HG03571 (cell line): ENCODE measurements around the gene SYK.
"Not testable (repeated sequence)": the region's sequence is repeated elsewhere in the genome, so short reads cannot be mapped to it uniquely, and the experiment has no call there.

Source experiments
- ATAC-seq: cut with Tn5 transposase; IDR thresholded peaks from one replicate; pipeline ENCODE4 v1.9.1; 2021; ENCODE audit not compliant: unreplicated experiment

SYK gene

DNA sequence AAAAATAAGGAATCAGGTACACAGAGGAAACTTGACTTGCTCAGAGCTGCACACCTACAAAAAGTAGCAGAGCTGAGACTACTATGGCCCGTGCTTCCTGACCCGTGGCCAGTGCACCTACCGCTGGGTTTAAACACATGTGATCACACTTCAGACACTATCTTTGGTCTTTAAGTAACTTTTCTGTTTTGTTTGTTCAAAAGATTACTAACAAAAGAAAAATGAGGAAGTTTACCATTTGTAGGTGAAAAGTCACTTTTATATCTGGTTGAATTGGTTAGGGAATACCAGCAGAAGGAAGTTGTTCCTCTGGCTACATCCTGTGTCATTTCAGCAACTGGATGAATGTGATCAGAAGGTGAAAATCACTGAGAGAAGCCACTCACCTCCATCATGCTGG, 6.5 kb upstream of the SYK start:
- ATAC-seq, result no peak

GRCh38 chr9:90795871-90796317, 5.7 kb upstream of the SYK start:
- ATAC-seq, result no peak

- ATAC-seq, result no peak
Observed at GRCh38 chr9:90799271-90799852, 2.3 kb upstream of the SYK start.

GRCh38 chr9:90801973-90802322, 329 bp downstream of the SYK start:
- ATAC-seq, result no peak

DNA sequence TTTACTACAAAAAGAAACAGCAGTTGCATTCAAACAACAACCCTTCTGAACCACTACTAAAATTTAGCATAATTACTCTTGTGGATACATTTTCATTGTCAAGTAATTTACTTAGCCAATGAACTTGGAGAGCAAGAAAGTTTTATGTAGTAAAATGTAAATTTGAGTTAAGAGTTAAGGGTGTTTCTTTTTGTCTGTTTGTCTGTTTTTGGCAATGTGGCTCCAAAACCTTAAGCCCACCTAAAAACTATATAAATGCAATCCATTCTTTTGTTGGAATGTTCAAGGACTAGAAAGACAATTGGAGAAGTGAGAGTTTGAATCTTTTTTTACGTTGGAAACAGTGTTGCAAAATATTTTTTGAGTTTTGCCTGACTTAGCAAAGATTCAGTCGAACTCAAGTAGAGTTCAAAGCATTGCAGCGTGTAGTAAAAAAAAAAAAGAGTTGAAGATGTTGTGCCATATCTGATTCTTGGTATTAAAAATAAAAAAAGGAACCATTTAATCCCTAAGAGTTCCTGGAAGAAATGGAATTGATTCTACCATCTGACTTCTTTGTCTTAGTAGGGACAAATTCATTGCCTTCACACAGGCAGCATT, 867 bp downstream of the SYK start:
- ATAC-seq, result no peak

DNA sequence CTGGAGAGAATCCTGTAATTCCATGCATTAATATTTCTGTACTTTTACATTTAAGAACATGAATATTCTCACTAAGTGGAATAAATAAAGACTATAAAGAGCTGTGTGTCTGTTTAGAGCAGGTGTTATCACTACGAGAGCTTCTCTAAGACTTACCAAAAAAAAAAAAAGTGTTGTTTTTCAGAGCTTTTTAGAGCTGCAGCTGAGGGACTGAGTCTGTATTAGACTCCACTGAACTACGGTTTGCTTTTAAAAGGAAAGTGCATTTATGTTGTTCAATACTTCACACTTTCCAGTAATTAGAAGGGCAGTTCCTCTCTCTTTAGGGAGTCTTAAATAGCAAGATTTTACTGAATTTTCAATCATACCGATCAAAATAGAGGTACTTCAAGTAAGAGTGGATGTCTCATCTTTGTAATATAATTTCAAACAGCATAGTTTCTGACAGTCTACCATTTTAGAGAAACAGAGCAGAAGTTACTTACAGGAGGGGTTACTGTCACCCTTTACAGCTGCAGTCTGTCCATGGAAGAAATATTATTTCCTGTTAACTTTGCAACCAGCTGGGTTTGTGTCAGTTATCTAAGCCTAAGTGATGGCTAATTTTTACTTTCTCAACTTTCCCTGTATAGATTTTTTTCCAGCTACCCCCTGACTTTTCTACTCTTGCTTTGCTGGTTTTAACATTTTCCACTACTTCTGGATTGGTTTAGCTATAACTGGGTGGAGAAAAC, 2.4 kb downstream of the SYK start:
- ATAC-seq, result no peak

DNA sequence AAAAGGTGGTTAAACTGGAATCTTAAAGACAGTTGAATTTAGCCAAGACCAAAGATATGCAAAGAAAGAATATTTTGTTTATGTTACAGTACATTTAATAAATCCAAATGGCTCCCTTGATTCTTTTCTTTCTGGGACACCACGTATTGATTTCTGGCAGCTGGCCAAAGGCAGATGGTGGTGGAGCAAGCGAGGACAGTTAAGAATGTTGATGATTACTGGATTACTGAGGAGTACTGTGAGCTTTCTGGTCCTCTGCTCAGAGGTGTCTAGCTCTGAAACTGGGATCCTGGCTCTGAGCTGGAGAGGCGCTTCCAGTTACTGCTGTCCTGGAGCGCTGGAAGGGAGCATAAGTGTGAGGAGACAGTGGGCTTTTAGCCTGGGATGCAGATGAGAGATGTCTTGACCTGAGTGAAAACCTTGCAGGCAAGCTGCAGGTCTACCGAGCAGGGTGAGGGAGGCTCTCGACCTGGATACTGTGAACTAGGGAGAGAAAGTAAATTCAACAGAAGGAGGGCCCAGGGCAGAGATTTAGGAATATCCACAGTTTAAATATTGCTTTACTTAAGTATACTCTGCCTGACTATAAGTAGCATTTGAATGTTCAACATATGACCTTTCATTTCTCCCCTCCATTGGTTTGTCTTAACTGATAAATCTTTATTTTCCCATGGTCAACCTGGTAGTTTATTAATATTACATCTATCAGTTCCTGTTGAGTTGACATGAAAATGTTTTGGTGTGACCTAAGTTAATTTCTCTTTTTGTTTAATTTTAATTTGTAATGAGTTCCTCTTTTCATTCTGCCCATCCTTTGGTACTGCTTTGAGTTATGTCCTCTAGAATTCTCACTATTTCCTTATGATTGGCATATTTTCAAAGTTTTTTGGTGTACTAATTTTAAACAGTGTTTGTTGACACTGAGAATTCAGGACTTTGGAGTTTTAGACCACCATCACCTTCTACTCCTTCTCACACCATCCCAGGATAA, 3.7 kb downstream of the SYK start:
- no peak for ATAC-seq

DNA sequence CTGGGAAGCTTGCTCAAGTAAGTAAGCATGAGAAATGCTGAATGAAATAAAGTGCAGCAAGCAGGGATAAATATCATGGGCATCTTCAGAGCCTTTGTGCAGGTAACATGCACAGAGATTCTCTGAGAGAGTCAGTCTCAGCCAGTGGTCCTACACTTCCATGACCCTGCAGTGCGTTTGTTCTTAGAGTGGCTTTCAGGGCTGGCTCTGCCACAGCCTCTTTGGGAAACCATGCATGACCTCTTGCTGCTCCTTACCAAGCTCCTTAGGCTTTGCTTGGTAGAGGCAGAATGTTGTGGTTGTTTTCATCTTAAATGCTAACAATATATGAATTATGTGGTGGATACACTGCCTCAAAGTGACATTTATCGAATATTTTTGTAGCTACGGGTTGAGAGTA, 5.4 kb downstream of the SYK start:
- ATAC-seq, result no peak

GRCh38 chr9:90808398-90808797, 6.8 kb downstream of the SYK start:
- ATAC-seq, result no peak

DNA sequence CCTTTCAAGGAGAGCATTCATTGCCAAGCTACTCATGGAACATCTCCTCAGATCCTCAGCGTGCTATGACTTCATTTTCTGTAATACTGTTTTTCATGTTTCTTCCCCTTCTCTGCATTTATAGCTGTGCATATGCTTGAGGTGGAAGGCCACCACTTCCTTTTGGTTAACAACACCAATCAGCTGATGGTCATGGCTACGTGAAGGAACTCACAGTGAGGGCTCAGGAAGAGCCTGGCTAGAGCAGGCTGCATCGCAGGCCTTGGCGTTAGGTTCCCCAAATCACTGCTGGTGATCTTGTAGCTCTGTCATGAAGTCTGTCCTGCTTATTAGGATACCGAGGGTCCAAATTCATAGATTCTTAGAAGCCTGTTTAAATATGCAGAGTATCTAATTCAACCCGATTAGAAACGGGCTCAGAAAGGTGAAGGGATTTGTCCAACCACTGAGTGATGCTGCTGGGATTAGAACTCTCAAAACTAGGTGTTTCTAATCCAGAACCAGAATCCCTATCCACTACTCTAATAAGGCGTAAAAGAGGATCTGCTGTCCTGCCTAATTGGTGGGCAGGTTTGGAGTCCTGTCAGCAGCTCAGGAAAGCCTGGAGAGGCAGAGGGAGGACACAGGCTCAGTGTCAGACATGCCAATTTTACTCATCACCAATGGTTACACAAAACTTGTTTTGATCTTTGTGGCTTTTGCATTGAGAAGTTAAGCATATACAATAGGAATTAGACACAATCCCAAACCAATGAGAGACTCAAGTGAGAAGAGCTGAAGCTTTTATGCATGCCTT, 7.5 kb downstream of the SYK start:
- no peak for ATAC-seq

DNA sequence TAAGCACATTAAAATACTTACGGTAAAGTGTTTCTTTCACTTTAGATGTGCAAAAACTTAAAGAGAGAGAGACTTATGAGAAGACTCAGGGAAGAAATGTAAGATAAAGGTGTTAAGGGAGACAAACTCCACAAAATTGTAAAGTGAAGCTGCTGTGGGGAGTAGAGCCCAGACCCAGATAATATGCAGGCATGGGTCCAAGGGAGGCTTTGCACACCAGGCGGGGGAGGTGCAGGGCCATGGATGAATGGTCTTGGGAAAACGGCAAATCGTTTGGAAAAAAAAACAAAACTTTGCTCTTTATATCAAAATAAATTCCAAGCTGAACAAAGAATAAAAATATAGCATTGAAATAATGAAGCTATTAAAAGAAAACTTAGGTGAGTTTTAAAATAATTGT, 9.1 kb downstream of the SYK start:
- ATAC-seq, result no peak

DNA sequence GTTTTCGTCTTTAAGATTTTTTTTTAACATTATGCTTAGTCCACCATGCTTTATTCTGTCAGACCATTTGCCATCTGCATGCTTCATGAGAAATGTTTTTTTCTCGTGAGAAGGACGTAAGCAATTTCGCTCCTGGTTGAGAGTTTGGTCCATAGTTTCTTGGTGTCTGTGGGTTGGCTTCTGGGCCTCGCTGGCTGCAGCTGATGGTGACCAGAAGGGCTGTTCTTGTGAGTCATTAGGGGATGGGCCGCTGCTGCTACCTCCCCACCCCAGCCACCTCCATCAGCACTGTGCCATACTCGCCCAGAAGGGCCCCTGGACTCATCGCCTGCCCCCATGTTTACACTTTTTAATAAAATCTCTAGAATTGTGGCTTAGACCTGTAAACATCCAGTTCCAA, 11.4 kb downstream of the SYK start:
- no peak for ATAC-seq

GRCh38 chr9:90813523-90813922, 11.9 kb downstream of the SYK start:
- ATAC-seq, result no peak

- no peak for ATAC-seq
Observed at GRCh38 chr9:90814355-90814754, 12.7 kb downstream of the SYK start.

GRCh38 chr9:90815183-90815943, 13.7 kb downstream of the SYK start:
- no peak for ATAC-seq

DNA sequence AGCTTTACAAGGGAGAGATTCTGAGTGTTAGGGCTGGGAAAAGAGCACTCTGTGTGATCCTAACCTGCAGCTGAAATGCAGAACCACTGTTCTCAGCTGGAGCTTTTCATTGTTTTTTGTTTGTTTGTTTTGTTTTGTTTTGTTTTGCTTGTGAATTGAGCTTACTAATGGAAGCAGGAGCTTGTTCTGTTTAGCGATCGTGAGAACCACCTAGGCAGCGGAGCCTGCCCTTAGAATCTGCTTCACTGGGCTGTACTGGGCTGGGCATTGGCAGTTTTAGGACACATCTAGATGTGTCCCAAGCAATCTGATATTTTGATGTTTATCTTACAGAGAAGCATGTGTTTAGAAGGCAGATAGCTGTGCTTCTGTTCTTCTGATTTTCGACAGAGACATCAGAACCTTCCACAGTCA, 14.3 kb downstream of the SYK start:
- no peak for ATAC-seq

DNA sequence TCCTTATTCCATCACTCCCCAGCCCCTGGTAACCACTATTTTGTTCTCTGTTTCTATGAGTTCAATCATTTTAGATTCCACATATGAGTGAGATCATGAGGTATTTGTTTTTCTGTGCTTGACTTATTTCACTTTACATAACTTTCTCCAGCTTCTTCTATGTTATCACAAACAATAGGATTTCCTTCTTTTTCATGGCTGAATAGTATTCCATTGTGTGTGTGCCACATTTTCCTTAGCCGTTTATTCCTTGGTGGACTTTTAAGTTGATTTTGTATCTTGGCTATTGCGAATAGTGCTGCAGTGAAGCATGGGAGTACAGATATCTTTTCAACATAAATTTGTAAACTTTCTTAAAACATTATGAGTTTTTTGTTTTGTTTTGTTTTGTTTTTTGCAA, 15.1 kb downstream of the SYK start:
- ATAC-seq, result no peak

- ATAC-seq, result no peak
Observed at GRCh38 chr9:90818279-90818678, 16.7 kb downstream of the SYK start.

- not testable (repeated sequence) for ATAC-seq
Observed at GRCh38 chr9:90820406-90820805, 18.8 kb downstream of the SYK start.

DNA sequence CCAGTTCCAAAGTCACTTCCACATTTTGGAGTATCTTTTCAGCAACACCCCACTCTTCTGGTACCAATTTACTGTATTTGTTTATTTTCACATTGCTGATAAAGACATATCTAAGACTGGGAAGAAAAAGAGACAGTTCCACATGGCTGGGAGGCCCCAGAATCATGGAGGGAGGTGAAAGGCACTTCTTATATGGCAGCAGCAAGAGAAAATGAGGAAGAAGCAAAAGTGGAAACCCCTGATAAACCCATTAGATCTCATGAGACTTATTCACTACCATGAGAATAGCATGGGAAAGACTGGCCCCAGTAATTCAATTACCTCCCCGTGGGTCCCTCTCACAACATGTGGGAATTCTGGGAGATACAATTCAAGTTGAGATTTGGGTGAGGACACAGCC, 19.6 kb downstream of the SYK start:
- ATAC-seq, result not testable (repeated sequence)
